ENCODE data around the gene DOCK4.

Gene DOCK4

GRCh38 chr7:111772716-111773115 is 433.5 kb downstream of the DOCK4 start:
- Histone ChIP-seq H2AFZ (ENCODE audit: low read depth, low read length, severe bottlenecking) (no peak overlapping the region), H3K9ac (ENCODE audit: low read length) (no peak overlapping the region), H3K27me3 (ENCODE audit: low read length) (no peaks in the 10 kb centered on the region), H3K4me3 (ENCODE audit: insufficient read depth, low read length, poor library complexity, severe bottlenecking) (no peak overlapping the region), H3K27ac (ENCODE audit: low read depth, low read length) (no peak overlapping the region), H3K9me3 (ENCODE audit: insufficient read depth, low read length) (no peaks in the 10 kb centered on the region), H4K20me1 (ENCODE audit: low read depth, low read length) (no peaks in the 10 kb centered on the region), H3K79me2 (ENCODE audit: insufficient read depth, low read length) (no peaks in the 10 kb centered on the region), H3K9me2 (replicated peaks; ENCODE audit: insufficient read depth, low read length) (no peaks in the 10 kb centered on the region), H3K36me3 (ENCODE audit: low read length) (no peaks in the 10 kb centered on the region), H3K4me2 (ENCODE audit: low read depth, low read length, poor library complexity, severe bottlenecking) (no peak overlapping the region), H3F3A (ENCODE audit: insufficient read depth) (no peaks in the 10 kb centered on the region)
- TF ChIP-seq EZH2phosphoT487 (conservative IDR thresholded peaks at IDR 0.05; ENCODE audit: low read length) (no peak), CTCF (IDR thresholded peaks at IDR 0.05; ENCODE audit: insufficient read depth, low read length, poor library complexity, severe bottlenecking) (no peak)

- no peak overlapping the region for H3K9ac ChIP-seq (ENCODE audit: low read length)
- no peaks in the 10 kb centered on the region for H3F3A ChIP-seq (ENCODE audit: insufficient read depth)
- no peak overlapping the region for H3K4me3 ChIP-seq (ENCODE audit: insufficient read depth, low read length, poor library complexity, severe bottlenecking)
- TF ChIP-seq EZH2phosphoT487 (conservative IDR thresholded peaks at IDR 0.05; ENCODE audit: low read length), result no peak
- TF ChIP-seq CTCF (IDR thresholded peaks at IDR 0.05; ENCODE audit: insufficient read depth, low read length, poor library complexity, severe bottlenecking), result no peak
- no peaks in the 10 kb centered on the region for H3K27me3 ChIP-seq (ENCODE audit: low read length)
- H3K79me2 ChIP-seq (ENCODE audit: insufficient read depth, low read length), result no peaks in the 10 kb centered on the region
- no peaks in the 10 kb centered on the region for H4K20me1 ChIP-seq (ENCODE audit: low read depth, low read length)
- no peak overlapping the region for H2AFZ ChIP-seq (ENCODE audit: low read depth, low read length, severe bottlenecking)
- H3K36me3 ChIP-seq (ENCODE audit: low read length), result no peaks in the 10 kb centered on the region
- H3K9me3 ChIP-seq (ENCODE audit: insufficient read depth, low read length), result no peaks in the 10 kb centered on the region
- H3K9me2 ChIP-seq (replicated peaks; ENCODE audit: insufficient read depth, low read length), result no peaks in the 10 kb centered on the region
- H3K4me2 ChIP-seq (ENCODE audit: low read depth, low read length, poor library complexity, severe bottlenecking), result no peak overlapping the region
- H3K27ac ChIP-seq (ENCODE audit: low read depth, low read length), result no peak overlapping the region
These were observed 434.6 kb downstream of the DOCK4 start for GRCh38 chr7:111771638-111772037.

- no peak for TF ChIP-seq EZH2phosphoT487 (conservative IDR thresholded peaks at IDR 0.05; ENCODE audit: low read length)
- TF ChIP-seq CTCF (IDR thresholded peaks at IDR 0.05; ENCODE audit: insufficient read depth, low read length, poor library complexity, severe bottlenecking), result no peak
- Histone ChIP-seq H3K9me3 (ENCODE audit: insufficient read depth, low read length) (no peaks in the 10 kb centered on the region), H3K27me3 (ENCODE audit: low read length) (no peaks in the 10 kb centered on the region), H3K79me2 (ENCODE audit: insufficient read depth, low read length) (no peaks in the 10 kb centered on the region), H3K4me3 (ENCODE audit: insufficient read depth, low read length, poor library complexity, severe bottlenecking) (no peak overlapping the region), H3K27ac (ENCODE audit: low read depth, low read length) (no peak overlapping the region), H3K9me2 (replicated peaks; ENCODE audit: insufficient read depth, low read length) (no peaks in the 10 kb centered on the region), H4K20me1 (ENCODE audit: low read depth, low read length) (no peaks in the 10 kb centered on the region), H3K36me3 (ENCODE audit: low read length) (no peaks in the 10 kb centered on the region), H3K4me2 (ENCODE audit: low read depth, low read length, poor library complexity, severe bottlenecking) (no peak overlapping the region), H2AFZ (ENCODE audit: low read depth, low read length, severe bottlenecking) (no peak overlapping the region), H3F3A (ENCODE audit: insufficient read depth) (no peaks in the 10 kb centered on the region), H3K9ac (ENCODE audit: low read length) (no peak overlapping the region)
These were observed 436.1 kb downstream of the DOCK4 start for GRCh38 chr7:111770116-111770515.
